Activated CD4-positive, alpha-beta T cell treated with anti-CD3 and anti-CD28 coated beads for 24 hours (primary cell): ENCODE measurements around the gene PM20D2.

Source experiments
- DNase-seq, 2 donors: peaks; one replicate each; pipeline ENCODE4 v3.0.0-alpha.2; 2020; ENCODE audit warnings: low read depth in 2 of 2

Gene PM20D2

DNA sequence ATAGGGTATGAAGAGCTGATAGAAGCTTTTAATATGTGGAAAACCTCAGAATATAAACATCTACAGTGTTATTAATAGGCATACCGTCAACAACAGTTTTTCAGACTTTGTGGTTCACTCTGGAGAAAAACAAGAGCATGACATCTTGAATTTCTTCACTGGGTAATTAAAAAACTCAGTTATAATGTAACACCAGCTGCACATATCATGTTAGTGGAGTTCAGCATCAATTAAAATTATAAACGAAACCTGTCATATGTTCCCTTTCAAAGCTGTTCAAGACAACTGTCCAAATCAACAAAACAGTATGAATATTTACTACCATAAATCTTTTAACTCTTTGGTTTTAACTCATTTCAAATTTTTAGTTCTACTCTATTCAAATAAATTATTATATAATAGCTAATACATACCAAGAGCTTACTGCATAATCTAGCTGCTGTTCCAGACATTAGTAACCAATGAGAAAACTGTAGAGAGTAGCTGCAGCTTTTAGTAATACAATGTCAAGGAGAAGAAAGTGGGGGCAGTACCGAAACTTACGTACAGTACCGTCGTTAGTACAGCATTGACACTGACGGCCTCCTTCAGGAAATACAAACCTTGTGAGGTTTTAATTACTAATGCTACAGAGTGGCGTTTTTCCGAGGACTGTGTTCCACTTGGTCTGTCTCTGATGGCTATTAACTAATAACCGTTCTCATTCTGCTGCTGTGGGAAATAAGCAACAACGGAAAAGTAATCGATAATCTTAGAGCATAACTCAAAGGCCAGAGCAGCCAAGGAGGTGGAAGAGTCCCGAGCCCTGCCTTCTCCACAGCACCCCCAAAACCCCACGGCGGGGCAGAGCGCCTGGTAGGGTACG lies 532 bp upstream of the PM20D2 start:
- no peak for DNase-seq

DNA sequence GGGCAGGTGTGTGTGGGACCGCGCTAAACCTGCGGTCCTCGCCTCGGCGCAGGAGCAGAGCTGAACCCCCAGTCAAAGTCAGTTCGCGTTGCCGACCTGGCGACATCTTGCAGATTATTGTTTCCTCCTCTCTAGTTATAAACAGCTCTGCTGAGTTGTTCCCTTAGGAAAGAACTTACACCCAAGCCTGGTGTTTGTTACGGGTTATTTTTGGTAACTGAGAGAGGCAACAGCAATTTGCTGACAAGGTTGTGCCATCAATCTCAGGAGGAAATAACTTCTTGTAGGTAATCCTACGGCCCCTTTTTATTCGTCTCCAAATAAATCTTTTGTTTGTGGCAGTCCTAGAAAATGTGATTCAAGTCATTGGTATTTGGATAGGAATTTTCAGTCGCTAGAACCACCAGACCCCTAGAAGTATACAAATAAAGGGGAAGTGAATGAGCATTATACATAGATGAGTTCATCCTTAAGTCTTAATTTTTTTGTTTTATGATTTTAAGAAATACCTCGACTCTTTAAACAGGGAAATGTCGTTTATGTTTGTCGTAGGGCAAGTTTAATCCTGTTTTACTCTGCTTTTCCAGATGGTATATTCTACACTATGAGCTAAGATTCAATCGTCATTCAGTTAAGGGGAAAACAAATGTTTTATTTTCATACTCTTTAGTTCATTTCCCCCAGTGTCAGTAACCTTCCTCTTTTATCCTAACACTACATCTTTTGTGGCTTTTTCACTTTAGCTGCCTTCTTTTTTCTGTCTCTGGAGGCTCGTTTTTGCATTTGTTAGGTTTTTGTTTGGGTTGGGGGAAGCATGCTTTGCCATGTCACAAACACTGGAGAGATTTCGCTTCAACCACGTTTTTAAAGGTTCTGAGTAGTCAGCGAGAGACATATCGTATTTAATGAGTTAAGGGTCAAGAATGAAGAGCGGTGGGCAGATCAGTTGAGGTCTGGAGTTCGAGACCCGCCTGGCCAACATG lies 1.2 kb downstream of the PM20D2 start:
- peak; percentile 14 to 18 for DNase-seq

DNA sequence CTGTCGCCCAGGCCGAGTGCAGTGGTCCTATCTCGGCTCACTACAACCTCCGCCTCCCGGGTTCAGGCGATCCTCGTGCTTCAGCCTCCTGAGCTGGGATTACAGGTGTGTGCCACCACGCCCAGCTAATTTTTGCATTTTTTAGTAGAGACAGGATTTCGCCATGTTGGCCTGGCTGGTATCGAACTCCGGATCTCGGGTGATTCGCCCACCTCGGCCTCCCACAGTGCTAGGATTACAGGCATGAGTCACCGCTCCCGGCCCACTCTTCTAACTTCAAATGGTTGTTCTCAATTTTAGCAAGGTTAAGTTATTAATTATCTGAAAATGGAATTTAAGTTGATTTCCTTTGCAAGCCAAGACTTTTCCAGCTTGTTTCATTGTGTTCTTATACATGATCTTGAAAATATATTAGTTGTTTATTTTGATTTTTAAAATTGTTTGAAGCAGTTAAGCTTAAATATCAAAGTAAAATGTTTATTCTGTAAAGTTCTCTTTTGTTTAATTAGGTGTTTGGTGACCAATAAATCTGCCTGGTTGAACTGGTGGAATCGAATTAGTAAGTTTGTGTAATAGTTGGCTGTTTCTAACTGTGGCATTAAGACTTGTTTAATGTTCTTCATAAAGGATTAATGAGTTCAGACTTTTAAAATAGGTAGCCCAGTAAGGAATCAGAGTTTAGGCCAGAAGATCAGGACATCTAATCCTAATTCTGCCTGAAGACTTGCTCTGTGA lies 2.3 kb downstream of the PM20D2 start:
- peak in 1 of 2 donors; percentile 15 for DNase-seq

GRCh38 chr6:89154131-89154530 lies 8.3 kb downstream of the PM20D2 start:
- no peak for DNase-seq

GRCh38 chr6:89160331-89161092 lies 14.7 kb downstream of the PM20D2 start:
- no peak for DNase-seq

DNA sequence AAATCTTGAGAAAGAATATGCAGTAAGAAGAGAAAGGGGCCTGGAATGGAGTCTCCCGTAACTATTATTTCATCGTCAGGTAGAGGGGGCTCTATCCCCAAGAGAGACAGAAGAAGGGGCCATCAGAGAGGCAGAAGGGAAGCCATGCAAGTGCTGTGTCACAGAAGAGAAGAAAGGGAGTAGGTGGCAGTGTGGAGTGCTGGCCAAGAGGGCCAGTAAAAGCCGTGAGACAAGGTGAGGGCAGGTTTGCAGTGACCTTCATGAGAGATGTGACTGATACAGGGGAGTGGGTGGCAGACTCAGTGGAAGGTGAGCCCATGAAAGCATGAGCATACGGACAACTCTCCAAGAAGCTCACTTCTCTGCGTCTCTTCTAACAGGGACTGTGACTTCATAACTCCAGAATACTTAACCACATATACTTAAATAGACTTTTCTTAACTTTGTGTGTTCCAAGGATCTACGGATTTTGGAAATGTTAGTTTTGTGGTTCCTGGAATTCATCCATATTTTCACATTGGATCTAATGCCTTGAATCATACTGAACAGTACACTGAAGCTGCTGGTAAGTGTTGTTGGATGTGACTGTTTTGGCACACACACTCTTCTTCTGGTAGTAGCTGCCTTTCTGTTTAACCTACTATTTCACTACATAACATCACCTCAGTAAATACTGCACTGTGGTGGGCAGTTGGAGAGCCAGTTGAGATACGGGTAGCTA lies 15.6 kb downstream of the PM20D2 start:
- DNase-seq: no peak

GRCh38 chr6:89162047-89162371 lies 16.2 kb downstream of the PM20D2 start:
- DNase-seq: no peak

DNA sequence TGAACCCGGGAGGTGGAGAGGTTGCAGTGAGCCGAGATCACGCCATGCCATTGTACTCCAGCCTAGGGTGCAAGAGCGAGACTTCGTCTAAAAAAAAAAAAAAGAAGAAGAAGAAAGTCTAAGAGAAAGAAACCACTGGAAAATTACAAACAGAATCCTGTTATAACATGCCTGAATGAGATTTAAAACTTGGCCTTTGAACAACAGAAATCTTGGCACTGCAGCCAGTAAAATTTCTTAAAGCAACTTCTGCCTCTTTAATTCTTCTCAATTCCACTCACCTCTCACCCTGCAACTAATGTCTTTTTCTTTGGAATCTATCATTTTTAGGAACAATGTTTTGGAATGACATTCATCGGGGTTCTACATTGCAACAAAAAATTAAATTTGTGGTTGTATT lies 26.3 kb downstream of the PM20D2 start:
- no peak for DNase-seq

DNA sequence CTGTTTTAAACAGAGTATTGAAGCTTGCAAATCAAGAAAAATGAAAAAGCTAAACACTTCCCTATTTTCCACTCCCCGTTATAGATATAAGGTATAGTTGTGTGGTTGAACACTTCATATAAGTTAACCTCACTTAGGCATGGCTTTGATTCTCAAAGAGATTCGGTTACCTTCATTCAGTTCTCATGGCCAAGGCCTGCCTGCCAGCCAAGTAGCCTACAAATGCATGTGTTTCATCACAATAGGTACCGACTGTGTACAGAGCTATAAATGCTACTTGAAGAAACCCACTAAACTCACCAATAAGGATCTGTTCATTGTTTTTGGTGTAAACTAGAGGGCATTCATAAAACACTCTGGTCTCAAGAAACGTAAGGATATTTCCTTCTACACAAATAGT lies 27.8 kb downstream of the PM20D2 start:
- DNase-seq: no peak

GRCh38 chr6:89180112-89180511 lies 34.3 kb downstream of the PM20D2 start:
- no peak for DNase-seq

GRCh38 chr6:89180971-89181370 lies 35.1 kb downstream of the PM20D2 start:
- DNase-seq: no peak

DNA sequence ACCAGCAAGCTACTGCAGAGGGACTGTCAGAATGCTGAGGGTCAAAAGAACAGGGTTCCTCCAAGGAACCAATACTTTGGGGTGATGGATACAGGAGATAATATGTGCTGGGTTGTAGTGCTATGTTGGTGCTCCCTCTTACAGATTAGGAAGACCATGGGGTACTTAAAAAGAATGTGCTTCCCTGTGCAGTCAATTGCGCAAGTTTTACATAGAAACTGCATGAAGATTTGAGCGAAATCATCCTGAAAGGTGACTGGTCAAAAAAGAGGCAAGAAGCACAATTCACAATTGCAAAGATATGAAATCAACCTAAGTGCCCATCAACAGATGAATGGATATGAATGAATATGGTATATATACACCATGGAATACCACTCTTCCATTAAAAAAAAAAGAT lies 37.4 kb downstream of the PM20D2 start:
- no peak for DNase-seq

DNA sequence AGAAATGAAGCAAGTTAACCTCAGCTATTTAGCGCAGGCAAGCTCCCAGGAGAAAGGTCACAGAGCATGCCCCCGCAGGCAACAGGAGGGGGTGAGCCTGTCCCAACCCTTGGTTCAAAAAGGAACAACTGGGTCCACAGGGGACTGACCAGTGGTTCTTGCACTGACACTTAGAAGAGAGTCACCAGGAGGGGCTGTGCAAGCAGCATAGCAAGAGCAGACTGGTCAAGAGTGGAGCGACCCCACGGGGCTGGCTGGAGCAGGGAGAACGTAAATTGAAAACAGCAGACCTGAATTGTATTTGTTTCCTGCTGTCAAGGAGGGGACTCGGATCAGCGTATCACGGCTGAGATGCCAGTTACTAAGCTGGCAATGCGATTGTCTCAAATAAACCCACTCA lies 38.5 kb downstream of the PM20D2 start:
- DNase-seq: no peak

- no peak for DNase-seq
Observed at GRCh38 chr6:89186762-89187161, 40.9 kb downstream of the PM20D2 start.

GRCh38 chr6:89187504-89187903 lies 41.6 kb downstream of the PM20D2 start:
- DNase-seq: no peak

DNA sequence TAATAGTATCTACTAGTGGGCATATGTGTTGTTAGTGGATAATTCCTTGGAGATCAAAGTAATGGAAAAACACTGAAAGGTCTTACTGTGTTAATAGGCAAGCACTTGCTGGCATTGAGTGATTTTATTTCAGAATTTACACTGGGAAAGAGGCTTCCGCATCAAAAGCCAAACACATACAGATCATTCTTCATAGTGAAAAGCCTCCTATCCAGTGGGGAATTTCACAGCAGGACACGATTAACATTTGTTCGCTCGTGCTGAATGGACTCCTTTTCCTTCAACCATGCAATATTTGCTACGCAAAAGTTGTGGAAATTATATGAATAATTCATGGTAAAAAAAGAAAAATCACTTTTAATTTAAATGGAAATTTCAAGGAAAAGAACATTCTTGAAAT lies 44.9 kb downstream of the PM20D2 start:
- no peak for DNase-seq

- DNase-seq: no peak
Observed at GRCh38 chr6:89194559-89194958, 48.7 kb downstream of the PM20D2 start.

DNA sequence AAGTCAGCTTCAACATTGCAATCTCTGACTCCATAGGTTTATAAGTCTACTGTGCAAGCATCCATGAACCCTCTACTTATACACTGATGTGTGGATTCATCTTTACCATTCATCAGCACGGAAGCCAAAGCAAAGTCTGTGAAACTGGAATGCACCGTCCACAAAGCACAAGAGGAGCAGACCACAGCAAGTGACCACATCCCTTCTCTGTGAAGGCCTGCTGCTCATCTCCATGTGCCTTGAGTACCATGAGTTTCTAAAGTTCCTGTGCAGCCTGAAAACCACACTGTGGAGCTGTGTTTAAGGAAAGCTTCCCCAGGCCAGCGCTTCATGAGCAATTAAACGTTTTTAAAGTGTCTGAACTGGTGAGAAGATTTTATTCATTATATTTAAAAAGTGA lies 51.3 kb downstream of the PM20D2 start:
- DNase-seq: no peak

DNA sequence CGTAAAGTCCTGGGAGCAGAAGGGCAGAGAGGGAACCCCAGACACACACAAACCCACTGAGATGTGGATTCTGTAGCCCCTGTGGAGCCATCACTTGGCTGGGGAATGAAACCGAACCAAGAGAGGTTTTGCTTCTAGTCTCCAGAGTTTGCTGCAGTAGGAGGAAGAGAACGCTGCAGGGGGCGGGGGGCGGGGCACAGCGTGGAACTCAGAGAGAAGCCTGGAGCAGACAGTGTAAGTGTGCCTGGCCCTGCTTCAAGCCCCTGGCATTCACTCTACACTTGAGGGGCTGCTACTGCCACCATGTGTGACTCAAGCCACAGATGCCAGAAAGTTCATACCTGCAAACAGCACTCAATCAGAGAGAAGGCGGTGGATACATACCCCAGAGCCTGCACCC lies 52.4 kb downstream of the PM20D2 start:
- no peak for DNase-seq

DNA sequence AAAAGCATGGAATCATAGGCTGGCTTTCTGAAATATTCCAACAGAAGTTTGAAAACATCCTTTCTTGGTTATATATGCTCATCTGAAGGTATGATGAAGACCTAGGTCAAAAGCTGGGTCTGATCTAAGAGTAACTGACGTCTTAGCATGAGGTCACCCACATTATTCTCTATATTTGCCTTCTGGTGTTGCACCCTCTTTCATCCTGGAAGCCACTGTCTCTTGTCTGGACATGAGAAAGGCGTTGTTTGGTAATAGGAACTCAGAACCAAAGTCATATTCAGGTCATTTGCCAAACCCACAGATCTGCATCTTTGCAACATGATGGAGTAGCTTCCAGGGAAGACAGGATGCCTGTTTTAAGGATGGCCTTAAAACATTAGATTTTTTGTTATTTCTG lies 53.7 kb downstream of the PM20D2 start:
- no peak for DNase-seq

DNA sequence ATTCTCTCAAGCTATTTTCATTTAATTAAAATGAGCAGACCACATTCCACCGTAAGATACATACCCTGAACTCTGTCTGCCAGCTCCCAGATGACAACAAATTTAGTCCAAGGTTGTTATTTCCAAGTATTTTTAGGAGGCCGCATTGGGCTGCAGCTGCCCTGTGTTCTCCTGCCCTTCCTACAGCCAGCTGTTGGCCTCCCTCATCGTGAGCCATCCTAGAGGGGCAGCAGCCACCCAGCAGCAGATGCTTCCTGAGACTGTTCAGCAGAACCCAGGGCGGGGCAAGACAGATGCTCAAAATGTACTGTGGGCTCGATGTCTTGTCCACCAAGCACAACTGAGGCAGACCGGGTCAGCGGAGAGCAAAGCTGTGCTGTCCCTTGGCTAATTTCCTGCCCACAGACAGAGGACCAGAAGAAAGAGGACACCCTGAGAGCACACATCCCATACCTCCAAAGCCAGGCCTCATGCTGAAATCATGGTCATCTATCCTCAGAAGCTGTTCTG lies 54.9 kb downstream of the PM20D2 start:
- no peak for DNase-seq
